ENCODE results near the gene SP140L. TPM values are rescaled to one million over a fixed set of nuclear protein-coding genes. Genes with fewer than 3 reads are reported as not detected.
"Not testable (repeated sequence)": the region's sequence is repeated elsewhere in the genome, so short reads cannot be mapped to it uniquely, and the experiment has no call there.

SP140L gene
- total RNA-seq, 1 donor from 2014 or later, result 6.6 TPM

- Mint-ChIP-seq H3K36me3 (peaks cover 3% of the 10 kb centered on the region), H3K4me1 (ENCODE audit: unreplicated experiment) (no peaks in the 10 kb centered on the region), H3K9me3 (peaks cover 5% of the 10 kb centered on the region), H3K27ac (no peak overlapping the region), H3K27me3 (no peaks in the 10 kb centered on the region), H3K4me3 (no peak overlapping the region)
- no peak for DNase-seq (ENCODE audit: extremely low spot score, unreplicated experiment)
- TF ChIP-seq CTCF (conservative IDR thresholded peaks at IDR 0.05), result no peak
Measured at GRCh38 chr2:230430957-230431910, 104.2 kb downstream of the SP140L start.

- Mint-ChIP-seq H3K27ac (no peak overlapping the region), H3K9me3 (no peaks in the 10 kb centered on the region), H3K4me1 (ENCODE audit: unreplicated experiment) (no peaks in the 10 kb centered on the region), H3K36me3 (peaks cover 4% of the 10 kb centered on the region), H3K4me3 (no peak overlapping the region), H3K27me3 (no peaks in the 10 kb centered on the region)
- no peak for TF ChIP-seq CTCF (conservative IDR thresholded peaks at IDR 0.05)
- DNase-seq (ENCODE audit: extremely low spot score, unreplicated experiment), result no peak
Measured at GRCh38 chr2:230434677-230435324, 107.8 kb downstream of the SP140L start.

- Mint-ChIP-seq H3K9me3 (no peaks in the 10 kb centered on the region), H3K4me3 (no peak overlapping the region), H3K36me3 (peaks cover 4% of the 10 kb centered on the region), H3K27ac (no peak overlapping the region), H3K4me1 (ENCODE audit: unreplicated experiment) (no peaks in the 10 kb centered on the region), H3K27me3 (no peaks in the 10 kb centered on the region)
- no peak for TF ChIP-seq CTCF (conservative IDR thresholded peaks at IDR 0.05)
- no peak for DNase-seq (ENCODE audit: extremely low spot score, unreplicated experiment)
Measured at GRCh38 chr2:230435431-230435830, 108.4 kb downstream of the SP140L start.

GRCh38 chr2:230439121-230439520 is 112.1 kb downstream of the SP140L start:
- H3K4me3 Mint-ChIP-seq; H3K27ac Mint-ChIP-seq; H3K27me3 Mint-ChIP-seq; DNase-seq (ENCODE audit: extremely low spot score, unreplicated experiment); H3K4me1 Mint-ChIP-seq (ENCODE audit: unreplicated experiment); H3K36me3 Mint-ChIP-seq; H3K9me3 Mint-ChIP-seq: not testable (repeated sequence)

- Mint-ChIP-seq H3K27me3 (no peaks in the 10 kb centered on the region), H3K9me3 (no peaks in the 10 kb centered on the region), H3K4me1 (ENCODE audit: unreplicated experiment) (no peaks in the 10 kb centered on the region), H3K27ac (no peak overlapping the region), H3K4me3 (no peak overlapping the region), H3K36me3 (peaks cover 4% of the 10 kb centered on the region)
- DNase-seq (ENCODE audit: extremely low spot score, unreplicated experiment), result no peak
- no peak for TF ChIP-seq CTCF (conservative IDR thresholded peaks at IDR 0.05)
Measured at GRCh38 chr2:230439590-230439989, 112.6 kb downstream of the SP140L start.
